Measurements from ENCODE around the gene XRCC3. TPM values are rescaled to one million over a fixed set of nuclear protein-coding genes. Genes with fewer than 3 reads are reported as not detected.
A peak's percentile ranks its signal among the peaks of the same experiment; 100 is the strongest.

The XRCC3 gene
- total and polyA plus RNA-seq, 2 of the 8 experiments (the other 6 are each of a cell fraction or from before 2014, with no cell fraction given), result 36.9 to 41.8 TPM

GRCh38 chr14:103714063-103714724 lies 1.1 kb downstream of the XRCC3 start:
- H3K23ac ChIP-seq (ENCODE audit: insufficient read length), result no peak overlapping the region
- H3K4me3 ChIP-seq (ENCODE audit: extremely low read depth in 1 of 4, insufficient read depth in 2 of 4, low read depth in 3 of 4, low read length in 4 of 4), result peak overlapping the region; percentile 26 to 86 (median 72)
- peaks cover 14 to 45% of the 10 kb centered on the region in 2 experiments for H4K20me1 ChIP-seq (replicated peaks in 1 of 2; ENCODE audit: control insufficient read depth in 1 of 2, insufficient read depth in 2 of 2, low read length in 2 of 2)
- H4K91ac ChIP-seq (replicated peaks; ENCODE audit: insufficient read length, low read length), result no peak overlapping the region
- H3K4me2 ChIP-seq (ENCODE audit: insufficient read depth in 1 of 2, low read depth in 2 of 2, low read length in 2 of 2), result peak overlapping the region; percentile 55 to 72
- H2BK120ac ChIP-seq (replicated peaks; ENCODE audit: low read depth, low read length), result no peak overlapping the region
- CTCF ChIA-PET (ENCODE audit: partially characterized antibody), result interaction anchor here (0.6 to 1.9 kb wide), 3 partner anchors 15 to 195 kb away, joined by 3 to 8 read pairs (median 3); no protein-coding TSS in a partner anchor
- no peak overlapping the region for H2BK15ac ChIP-seq (ENCODE audit: low read length)
- H3K27ac ChIP-seq (ENCODE audit: low read depth, low read length), result no peak overlapping the region
- H3K4me1 ChIP-seq (replicated peaks in 1 of 4; ENCODE audit: control insufficient read depth in 3 of 4, insufficient read depth in 4 of 4, low read length in 3 of 4), result peaks cover 0 to 17% (median 8%) of the 10 kb centered on the region in 4 experiments; a peak in 6 of 7 replicates
- H2AK5ac ChIP-seq (ENCODE audit: low read depth, low read length), result no peak overlapping the region
- peaks cover 0 to 15% (median 6%) of the 10 kb centered on the region in 4 experiments; a peak in 5 of 8 replicates for H3K36me3 ChIP-seq (ENCODE audit: control insufficient read depth in 2 of 4, insufficient read depth in 4 of 4, low read length in 3 of 4)
- peaks cover 20% of the 10 kb centered on the region for H3K79me1 ChIP-seq (ENCODE audit: low read depth, low read length)
- no peak overlapping the region for H2BK12ac ChIP-seq (ENCODE audit: low read depth, low read length)
- POLR2A ChIA-PET (ENCODE audit: partially characterized antibody), result interaction anchor here (0.8 to 2.0 kb wide), 4 partner anchors 12 to 21 kb away, joined by 3 to 8 read pairs (median 6); no protein-coding TSS in a partner anchor
- H2AFZ ChIP-seq (ENCODE audit: low read length), result no peak overlapping the region
- H2BK20ac ChIP-seq (ENCODE audit: low read length), result no peak overlapping the region
- no peak overlapping the region for H3K14ac ChIP-seq (ENCODE audit: insufficient read length)
- DNase-seq (ENCODE audit: low read depth in 1 of 2, low spot score in 2 of 2) (no peak), FAIRE-seq (no peak)
- no peak overlapping the region; a peak in 5 of 7 replicates for H3K9ac ChIP-seq (replicated peaks in 1 of 4; ENCODE audit: extremely low read depth in 1 of 4, low read depth in 3 of 4, low read length in 3 of 4)
- H3K23me2 ChIP-seq (ENCODE audit: low read depth, low read length), result peaks cover 4% of the 10 kb centered on the region; the same call in 1 of the 2 replicates
- no peak overlapping the region for H3K56ac ChIP-seq (replicated peaks; ENCODE audit: insufficient read length, low read depth, low read length)
- no peak overlapping the region for H4K5ac ChIP-seq (ENCODE audit: insufficient read length, low read depth, low read length)
- peak overlapping the region; percentile 54 for H3K4ac ChIP-seq (replicated peaks; ENCODE audit: insufficient read length, low read depth, low read length)
- WGBS, 2 experiments (ENCODE audit: extremely low coverage in 1 of 2, insufficient coverage in 1 of 2, insufficient read length in 1 of 2, insufficient replicate concordance in 2 of 2, low coverage in 1 of 2, low lambda C conversion rate in 2 of 2, missing lambda C conversion rate in 1 of 2), result 81% methylated on average over 15 of the region's 16 CpGs; no CpG with 5 or more reads in 1 of the 2 experiments
- peaks cover 0 to 42% of the 10 kb centered on the region in 2 experiments; a peak in 3 of 4 replicates for H3K79me2 ChIP-seq (ENCODE audit: control insufficient read depth in 1 of 2, insufficient read depth in 2 of 2, low read length in 2 of 2)
- H4K8ac ChIP-seq (ENCODE audit: extremely low read depth, insufficient read depth, low read length), result no peak overlapping the region
- no peaks in the 10 kb centered on the region for H3K9me3 ChIP-seq (ENCODE audit: insufficient read depth in 2 of 2, low read depth in 1 of 2, low read length in 1 of 2)
- no peak overlapping the region for H3K18ac ChIP-seq (ENCODE audit: extremely low read depth, low read length)
- 0 out of 3 replicates have a peak, but pooled peaks of 1 of the 2 experiments have one; percentile 2 for TF ChIP-seq POLR2A (IDR thresholded peaks at IDR 0.05; ENCODE audit: control extremely low read depth in 1 of 2, low read depth in 2 of 2, low read length in 2 of 2)
- peak; percentile 29; the same call in 1 of the 2 replicates for TF ChIP-seq POLR2AphosphoS5 (IDR thresholded peaks at IDR 0.05; ENCODE audit: low read depth, low read length)
- TF ChIP-seq ATF2 (IDR thresholded peaks at IDR 0.05; ENCODE audit: low read length), result no peak
- no peak overlapping the region for H2BK5ac ChIP-seq (ENCODE audit: low read depth, low read length)
- no peaks in the 10 kb centered on the region for H3K27me3 ChIP-seq (replicated peaks in 1 of 4; ENCODE audit: control insufficient read depth in 3 of 4, extremely low read depth in 1 of 4, insufficient read depth in 3 of 4, low read length in 3 of 4)

Measured in H1 (cell line).